Activated CD4-positive, alpha-beta T cell treated with anti-CD3 and anti-CD28 coated beads, Interleukin-2, amount 50 U/mL, for 16 hours (primary cell): Measurements from ENCODE around the gene GTF2F2.
"Not testable (repeated sequence)": the region's sequence is repeated elsewhere in the genome, so short reads cannot be mapped to it uniquely, and the experiment has no call there.

Source experiments
- DNase-seq: peaks from one replicate; pipeline ENCODE4 v3.0.0-alpha.2; 2020

GTF2F2 gene

GRCh38 chr13:45180713-45181601 is 60.6 kb downstream of the GTF2F2 start:
- DNase-seq: peak; percentile 22

GRCh38 chr13:45184693-45185092 is 64.4 kb downstream of the GTF2F2 start:
- DNase-seq: no peak

- DNase-seq: no peak
Measured at GRCh38 chr13:45185286-45185685, 65.0 kb downstream of the GTF2F2 start.

GRCh38 chr13:45189077-45189476 is 68.8 kb downstream of the GTF2F2 start:
- not testable (repeated sequence) for DNase-seq

DNA sequence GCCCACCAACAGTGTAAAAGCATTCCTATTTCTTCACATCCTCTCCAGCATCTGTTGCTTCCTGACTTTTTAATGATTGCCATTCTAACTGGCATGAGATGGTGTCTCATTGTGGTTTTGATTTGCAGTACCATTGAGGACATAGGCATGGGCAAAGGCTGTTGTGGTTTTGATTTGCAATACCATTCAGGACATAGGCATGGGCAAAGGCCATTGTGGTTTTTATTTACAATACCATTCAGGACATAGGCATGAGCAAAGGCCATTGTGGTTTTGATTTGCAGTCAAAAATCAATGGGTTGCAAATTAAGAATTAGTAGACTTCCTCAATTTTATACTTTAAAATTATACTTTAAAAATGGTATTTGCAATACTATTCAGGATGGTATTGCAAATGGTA is 69.2 kb downstream of the GTF2F2 start:
- DNase-seq: not testable (repeated sequence)

DNA sequence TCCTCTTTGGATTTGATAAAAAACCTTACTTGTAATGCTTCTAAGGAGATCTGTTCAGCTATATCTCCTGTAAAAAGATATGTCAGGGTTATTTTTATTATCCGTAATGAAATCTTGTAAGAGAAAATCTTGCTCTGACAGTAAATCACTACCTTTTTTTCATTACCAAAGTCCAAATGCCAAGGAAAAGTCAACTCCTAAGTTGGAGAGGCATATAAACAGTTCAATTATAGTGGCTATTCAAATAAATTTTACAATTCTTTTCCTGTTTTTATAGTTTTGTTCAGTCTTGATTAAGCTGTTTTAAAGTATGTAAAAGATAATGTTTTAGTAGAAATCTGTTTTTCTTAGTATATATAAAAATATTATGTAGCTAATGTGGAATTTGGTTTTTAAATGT is 71.6 kb downstream of the GTF2F2 start:
- DNase-seq: no peak

DNA sequence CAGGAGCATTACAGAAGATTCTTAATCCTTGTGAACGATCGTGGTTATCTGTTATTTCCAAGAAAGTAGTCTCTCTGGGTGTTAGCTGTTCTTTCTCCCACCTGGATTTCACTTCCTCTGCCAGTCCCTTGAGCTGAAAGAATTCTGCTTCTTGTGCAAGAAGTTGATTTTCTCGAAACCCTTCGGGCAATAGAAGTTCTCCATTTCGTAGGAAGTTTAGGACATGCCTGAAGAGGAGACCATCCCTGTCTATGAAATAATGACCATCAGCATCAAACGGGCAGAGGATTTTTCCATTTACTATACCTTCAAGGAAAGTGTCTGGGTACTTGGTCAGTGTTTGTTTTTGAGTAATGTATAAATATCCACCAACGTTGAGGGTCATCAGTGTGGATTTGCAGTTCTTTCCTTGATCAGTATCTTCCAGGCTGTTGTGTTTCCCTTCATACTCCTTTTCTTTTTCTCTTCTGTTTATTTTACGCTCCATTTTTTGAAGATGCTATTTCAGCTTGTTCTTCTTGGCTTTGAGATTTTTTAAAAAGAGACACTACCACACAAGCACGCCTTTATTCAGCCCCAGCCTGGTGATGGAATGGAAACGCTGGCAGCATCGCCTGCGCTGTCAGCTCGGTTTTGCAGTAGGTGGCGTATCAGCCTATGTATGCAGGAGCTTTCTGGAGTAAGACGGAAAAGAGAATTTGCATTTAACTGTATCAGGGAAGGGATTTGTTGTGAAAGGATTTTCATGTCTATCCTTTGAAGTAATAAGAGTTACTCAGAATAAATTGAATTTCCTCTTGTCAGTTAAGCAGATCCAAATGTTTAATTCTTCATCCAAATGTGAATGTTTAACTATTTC is 74.0 kb downstream of the GTF2F2 start:
- no peak for DNase-seq

- no peak for DNase-seq
Measured at GRCh38 chr13:45195421-45195820, 75.1 kb downstream of the GTF2F2 start.

GRCh38 chr13:45196096-45196495 is 75.8 kb downstream of the GTF2F2 start:
- no peak for DNase-seq

GRCh38 chr13:45196622-45197021 is 76.3 kb downstream of the GTF2F2 start:
- DNase-seq: no peak

DNA sequence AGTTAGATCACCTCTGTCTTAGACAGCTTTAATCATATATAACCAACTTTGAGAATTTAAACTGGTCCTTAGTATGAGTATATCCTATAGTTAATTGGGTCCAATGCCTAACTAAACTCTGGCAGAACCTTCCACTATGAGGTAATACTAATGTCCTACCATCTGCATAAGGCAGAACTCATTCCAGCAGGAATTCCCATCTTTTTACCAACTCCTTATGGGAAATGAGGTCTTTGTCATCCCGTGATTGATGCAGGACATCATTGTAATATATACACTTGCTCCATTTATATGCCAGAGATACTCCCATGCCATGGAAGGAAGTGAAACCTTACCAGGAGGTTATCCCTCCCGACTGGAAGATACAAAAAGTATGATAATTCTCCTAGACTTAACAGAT is 77.7 kb downstream of the GTF2F2 start:
- no peak for DNase-seq

DNA sequence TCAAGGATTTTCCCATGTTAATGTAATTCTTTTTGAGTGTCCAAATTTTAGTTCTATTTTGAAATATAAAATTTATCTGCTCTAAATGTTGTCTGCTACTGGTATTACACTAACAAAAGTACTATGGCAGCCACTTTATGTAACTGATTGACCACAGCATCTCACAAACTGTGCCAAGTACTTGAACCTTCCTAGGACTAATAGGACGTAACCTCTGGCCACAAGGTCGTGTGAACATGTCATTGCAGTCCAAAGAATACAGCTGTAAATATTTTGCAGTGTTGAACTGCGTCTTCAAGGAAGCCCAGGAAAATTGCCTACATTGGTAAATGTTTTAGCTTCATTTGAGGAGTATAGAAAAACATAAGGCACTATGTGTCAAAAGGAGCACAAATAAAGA is 78.6 kb downstream of the GTF2F2 start:
- no peak for DNase-seq

DNA sequence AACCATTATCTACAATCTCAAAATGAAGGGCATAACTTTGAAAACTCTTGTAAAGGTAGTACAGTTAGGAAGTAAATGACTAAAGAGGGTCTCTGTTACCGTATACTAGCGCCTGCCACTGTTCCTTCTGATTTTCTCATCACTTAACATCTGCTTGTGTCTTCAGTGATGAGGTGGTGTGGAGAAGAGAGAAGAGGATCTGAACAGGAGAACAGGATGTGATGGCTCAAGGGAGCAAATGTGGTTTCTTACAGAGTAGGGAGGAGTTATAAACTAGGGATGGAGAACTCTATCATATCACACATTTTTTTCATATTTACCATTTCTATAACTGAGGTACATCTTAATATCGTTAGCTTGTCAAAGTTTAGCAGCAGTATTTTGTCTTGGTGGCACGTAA is 79.4 kb downstream of the GTF2F2 start:
- DNase-seq: no peak

DNA sequence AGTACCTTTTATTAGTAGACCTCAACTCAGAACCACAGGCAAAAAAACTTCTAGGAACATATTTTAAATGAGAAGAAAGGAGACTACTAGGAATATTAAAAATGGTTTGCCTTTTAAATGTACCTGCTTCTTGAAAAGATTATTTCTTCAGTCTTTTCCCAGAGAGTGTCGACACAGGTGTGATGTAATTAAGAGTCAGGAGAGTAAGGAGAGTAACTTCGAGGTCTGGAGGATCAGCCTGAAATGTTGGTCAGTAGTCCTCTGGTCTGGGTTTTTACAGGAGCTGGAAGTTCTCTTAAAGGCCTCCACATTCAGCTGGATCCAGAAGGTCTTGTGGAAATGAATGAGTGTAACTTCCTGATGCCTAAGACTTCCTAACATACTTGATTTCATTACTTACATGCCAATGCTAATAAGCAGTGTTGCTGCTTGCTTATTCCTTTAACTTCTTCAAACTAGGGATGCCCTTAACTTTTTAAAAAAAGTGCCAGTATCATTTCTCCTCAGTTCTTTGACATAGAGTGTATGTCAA is 80.5 kb downstream of the GTF2F2 start, which contains the start of gene KCTD4:
KCTD4 (minus strand) TSS at position 345 of the 532 bp plus-strand sequence. CDS start 6,478 bp downstream, outside the sequence.
- no peak for DNase-seq

- no peak for DNase-seq
Measured at GRCh38 chr13:45205124-45205523, 84.8 kb downstream of the GTF2F2 start.

- DNase-seq: peak; percentile 70
Measured at GRCh38 chr13:45206340-45206739, 86.0 kb downstream of the GTF2F2 start.

GRCh38 chr13:45207319-45207718 is 87.0 kb downstream of the GTF2F2 start:
- DNase-seq: no peak

DNA sequence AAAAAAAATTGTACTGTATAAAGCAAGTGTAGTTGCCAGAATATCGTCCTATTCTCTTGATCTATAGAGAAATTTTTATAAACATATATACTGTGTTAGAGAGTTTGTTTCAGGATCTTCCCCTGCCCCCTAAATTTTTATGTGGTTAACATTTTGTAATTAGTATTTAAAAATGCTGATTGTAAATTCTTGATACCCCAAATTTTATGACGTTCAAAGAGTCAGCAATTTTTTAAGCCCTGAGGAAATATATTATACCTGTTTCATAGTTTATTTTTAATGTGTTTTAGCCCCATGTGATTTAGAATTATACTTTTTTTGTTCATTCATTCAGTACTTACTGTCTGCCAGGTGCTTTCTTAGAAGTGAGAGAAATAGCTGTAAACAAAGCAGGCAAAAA is 87.8 kb downstream of the GTF2F2 start:
- no peak for DNase-seq

GRCh38 chr13:45209229-45209628 is 88.9 kb downstream of the GTF2F2 start:
- no peak for DNase-seq

- DNase-seq: no peak
Measured at GRCh38 chr13:45215392-45216077, 95.2 kb downstream of the GTF2F2 start.

- DNase-seq: no peak
Measured at GRCh38 chr13:45216193-45216592, 95.9 kb downstream of the GTF2F2 start.

DNA sequence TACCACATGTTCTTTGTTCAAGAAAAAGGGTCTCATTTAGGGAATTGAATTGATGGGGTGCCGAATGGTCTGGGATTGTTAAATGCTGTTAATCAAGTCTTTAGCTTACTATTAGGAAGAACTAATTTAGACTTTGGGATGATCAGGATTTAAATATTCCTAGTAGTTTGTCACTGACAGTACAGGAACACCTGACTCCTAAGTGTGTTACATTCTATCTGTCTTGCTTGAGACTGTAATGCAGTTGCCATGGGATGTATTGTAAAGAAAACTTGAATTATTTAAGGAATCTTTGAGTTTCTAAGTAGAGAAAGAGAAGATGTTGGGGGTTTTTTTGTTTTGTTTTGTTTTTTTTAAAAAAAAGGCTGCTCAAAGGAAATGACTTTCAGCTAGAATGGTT is 98.4 kb downstream of the GTF2F2 start:
- DNase-seq: no peak
